ENCODE results near the gene ATG10.

ATG10 gene

GRCh38 chr5:82164977-82165713 is 193.3 kb downstream of the ATG10 start:
- DNase-seq = peak; percentile 25

- peak; percentile 54 for DNase-seq
Measured at GRCh38 chr5:82165740-82166530, 194.1 kb downstream of the ATG10 start.

GRCh38 chr5:82167372-82167935 is 195.6 kb downstream of the ATG10 start:
- DNase-seq = no peak

DNA sequence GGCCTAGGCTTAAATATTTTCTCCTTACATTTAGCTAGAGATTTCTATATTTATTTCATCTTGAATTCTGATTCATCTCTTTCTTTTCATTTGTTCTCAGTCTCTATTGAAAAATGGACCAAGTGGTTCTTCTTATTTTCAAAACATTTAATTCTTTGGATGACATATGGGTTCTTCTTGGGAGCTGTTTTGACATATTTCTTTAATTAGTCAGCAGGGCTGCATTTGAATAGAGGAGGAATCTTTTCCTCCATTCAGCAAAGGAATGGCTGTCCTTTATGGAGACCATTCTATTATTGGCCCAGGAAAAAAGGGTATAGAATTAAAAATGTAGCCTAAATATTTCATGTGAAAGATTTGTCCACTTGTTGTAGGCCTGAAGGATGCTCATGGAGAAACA is 196.5 kb downstream of the ATG10 start:
- DNase-seq = no peak

- no peak for DNase-seq
Measured at GRCh38 chr5:82169892-82170291, 198.1 kb downstream of the ATG10 start.

GRCh38 chr5:82174128-82174918 is 202.5 kb downstream of the ATG10 start:
- DNase-seq = no peak

DNA sequence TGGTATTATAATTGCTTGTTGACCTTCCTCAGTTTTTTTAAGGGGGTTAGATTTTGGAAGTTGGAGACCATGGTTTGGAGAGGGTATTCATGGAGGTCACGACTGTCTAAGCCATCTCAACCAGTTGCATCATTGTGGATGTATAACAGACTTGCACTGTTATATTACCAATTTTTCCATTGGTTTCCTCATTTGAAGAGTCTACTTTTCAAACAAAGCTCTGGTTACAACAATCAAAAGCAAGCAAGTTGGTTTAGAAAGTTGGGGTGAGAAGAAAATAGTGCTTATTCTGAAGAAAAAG is 203.0 kb downstream of the ATG10 start:
- DNase-seq = no peak

- no peak for DNase-seq
Measured at GRCh38 chr5:82176115-82176814, 204.4 kb downstream of the ATG10 start.

DNA sequence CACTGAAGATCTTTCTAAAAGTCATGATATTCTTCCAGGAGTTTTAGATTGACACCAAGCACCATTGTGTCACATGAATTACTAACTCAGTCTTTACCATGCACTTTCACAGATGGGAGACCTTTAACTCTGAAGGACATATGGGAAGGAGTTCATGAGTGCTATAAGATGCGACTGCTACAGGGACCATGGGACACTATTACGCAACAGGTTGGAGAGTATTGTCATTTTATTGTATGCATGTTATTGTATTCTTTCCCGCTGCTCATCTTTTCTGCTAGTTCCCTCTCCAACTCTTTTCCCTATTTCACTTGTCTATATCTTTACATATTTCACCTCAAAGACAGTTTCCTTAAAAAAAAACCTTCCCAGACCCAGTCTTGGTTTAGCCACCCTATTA is 206.6 kb downstream of the ATG10 start:
- no peak for DNase-seq

DNA sequence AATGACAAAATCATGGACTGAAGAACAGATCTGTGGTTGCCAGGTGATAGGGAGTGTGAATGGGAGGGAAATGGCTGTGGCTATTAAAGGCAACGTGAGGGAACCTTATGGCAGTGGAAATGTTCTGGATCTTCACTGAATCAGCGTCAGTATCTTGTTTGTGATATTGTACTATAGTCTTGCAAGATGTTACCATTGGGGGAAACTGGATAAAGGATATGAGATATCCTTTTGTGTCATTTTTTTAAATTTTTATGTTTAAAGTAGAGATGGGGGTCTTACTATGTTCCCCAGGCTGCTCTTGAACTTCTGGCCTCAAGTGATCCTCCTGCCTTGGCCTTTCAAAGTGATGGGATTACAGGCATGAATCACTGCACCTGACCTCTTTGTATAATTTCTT is 210.8 kb downstream of the ATG10 start:
- DNase-seq = no peak

DNA sequence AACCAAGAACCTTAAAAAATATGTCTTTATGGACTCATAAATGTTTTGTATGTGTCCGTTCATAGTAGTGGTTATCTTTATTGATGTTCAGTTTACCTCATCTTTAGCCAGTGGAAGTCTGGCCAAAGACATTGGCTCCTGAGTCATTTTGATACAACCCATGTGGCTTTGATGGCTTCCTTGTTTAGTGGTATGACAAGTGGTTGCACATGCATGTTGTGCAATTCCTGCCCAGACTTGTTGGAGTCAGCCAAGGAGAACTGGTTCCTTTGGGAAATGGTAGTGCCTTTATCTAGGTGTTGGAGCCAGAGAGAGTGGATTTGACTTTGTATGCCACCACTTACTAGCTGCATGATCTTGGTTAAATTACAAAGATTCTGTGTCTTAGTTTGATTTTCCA is 212.0 kb downstream of the ATG10 start:
- no peak for DNase-seq

- DNase-seq = no peak
Measured at GRCh38 chr5:82185851-82186250, 214.0 kb downstream of the ATG10 start.

DNA sequence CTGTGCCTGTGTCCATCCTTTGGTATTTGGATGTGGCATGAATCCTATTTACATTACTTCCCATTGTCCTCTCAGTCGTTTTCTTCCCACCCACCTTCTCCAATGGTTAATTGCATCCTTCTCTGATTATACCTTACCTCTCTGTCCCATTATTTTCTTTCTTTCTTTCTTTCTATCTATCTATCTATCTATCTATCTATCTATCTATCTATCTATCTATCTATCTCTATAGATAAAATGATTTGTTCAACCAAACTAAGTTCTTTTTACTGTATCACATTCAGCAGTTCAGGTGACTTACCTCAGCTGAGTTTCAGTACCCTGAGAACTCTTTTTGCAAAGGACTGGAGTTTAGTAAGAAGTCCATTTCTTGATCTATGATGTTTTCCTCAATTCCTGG is 225.7 kb downstream of the ATG10 start:
- DNase-seq = no peak

DNA sequence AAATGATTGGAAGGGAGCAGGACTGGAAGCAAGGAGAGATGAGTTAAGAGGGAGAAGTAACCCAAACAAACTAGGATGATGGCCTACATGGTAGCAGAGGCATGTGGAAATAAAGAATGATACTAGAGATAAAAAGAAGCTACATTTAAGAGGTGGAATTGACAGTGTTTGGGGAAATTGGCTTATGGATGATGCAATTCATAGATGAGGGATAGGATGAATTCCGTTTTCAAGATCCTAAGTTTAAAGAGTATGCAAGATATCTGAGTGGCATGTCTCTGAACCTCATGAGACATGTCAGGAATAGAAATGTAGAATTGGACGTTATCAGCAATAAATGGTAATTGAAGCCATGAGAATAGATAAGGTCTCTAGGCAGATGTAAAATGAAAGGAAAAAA is 232.7 kb downstream of the ATG10 start:
- no peak for DNase-seq

GRCh38 chr5:82205005-82205404 is 233.2 kb downstream of the ATG10 start:
- DNase-seq = no peak

DNA sequence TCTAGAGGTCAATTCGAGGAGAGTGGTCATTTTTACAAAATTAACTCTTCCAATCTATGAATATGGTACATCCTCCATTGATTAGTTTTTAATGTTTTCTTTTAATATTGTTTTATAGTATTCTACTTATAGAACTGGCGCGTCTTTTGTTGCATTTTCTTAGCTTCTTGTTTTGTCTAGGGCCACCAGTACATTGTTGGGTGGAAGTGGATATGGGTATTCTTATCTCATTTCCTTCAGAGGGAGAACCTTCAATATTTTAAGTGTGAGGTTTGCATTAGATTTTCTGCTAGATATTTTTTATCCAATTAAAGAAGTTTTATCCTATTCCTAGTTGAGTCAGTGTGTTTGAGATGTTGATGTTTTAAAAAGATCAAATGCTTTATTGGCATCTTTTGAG is 236.5 kb downstream of the ATG10 start:
- DNase-seq = no peak

DNA sequence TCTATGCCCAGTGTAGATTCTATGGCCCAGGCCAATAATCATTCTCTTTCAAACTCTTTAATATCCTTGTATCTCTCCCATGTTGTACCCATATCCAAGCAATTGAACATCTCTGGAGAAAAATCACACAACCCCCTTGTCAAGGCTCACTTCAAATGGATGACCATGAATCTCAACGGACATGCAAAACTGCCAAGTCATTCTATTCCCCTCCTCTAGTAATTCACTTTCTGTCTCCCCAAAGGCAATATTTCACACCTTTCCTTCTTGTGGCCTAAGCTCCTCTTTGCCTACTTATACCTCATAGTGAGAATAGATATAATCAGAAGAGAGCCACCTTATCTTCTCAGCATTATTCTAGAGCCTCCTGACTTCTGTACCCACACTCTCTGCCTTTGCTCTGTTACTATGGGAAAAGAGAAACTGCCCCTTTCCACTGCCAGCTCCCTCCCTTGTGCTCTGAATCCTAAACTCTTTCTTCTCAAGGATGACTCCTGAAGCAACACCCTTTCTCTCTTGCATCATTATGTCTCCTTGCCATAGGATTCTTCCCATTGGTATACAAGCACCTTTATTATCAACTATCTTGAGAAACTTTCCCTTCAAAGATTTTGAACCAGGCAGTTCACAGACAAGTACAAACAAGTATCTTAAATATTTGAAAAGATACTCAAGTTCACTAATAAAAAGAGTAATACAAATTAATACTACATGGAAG is 240.2 kb downstream of the ATG10 start:
- no peak for DNase-seq

GRCh38 chr5:82217917-82218316 is 246.1 kb downstream of the ATG10 start:
- no peak for DNase-seq

GRCh38 chr5:82218374-82219156 is 246.7 kb downstream of the ATG10 start:
- DNase-seq = no peak

GRCh38 chr5:82221020-82221419 is 249.2 kb downstream of the ATG10 start:
- no peak for DNase-seq
